Ovary (tissue), 3 donors: ENCODE data around the gene NUP133.

Source experiments
- CTCF ChIP-seq, 3 donors: fragments of 450-650 bp in 2 of 3; fragments of 200-600 bp in 1 of 3; IDR thresholded peaks; one replicate each; pipeline versions ENCODE4 v1.5.1 to v1.8.0; 2016 to 2022; ENCODE audit warnings: antibody characterized with exemption in 3 of 3, mild to moderate bottlenecking in 1 of 3
- EP300 ChIP-seq: sonication (generic); formaldehyde crosslinking; IDR thresholded peaks from one replicate; pipeline ENCODE4 v1.6.1; 2017; ENCODE audit warnings: antibody characterized with exemption
- POLR2A ChIP-seq: fragments of 450-650 bp; IDR thresholded peaks from one replicate; pipeline ENCODE4 v1.6.1; 2017; ENCODE audit warnings: antibody characterized with exemption, mild to moderate bottlenecking, moderate library complexity
- donor health status: DM: no; HTN: no; CAD: no.

- no peak for TF ChIP-seq POLR2A
- TF ChIP-seq CTCF (IDR thresholded peaks at IDR 0.05), result no peak
- no peak for TF ChIP-seq EP300
Measured at GRCh38 chr1:229480495-229480894, 27.6 kb downstream of the NUP133 start.
